NOMO-1 treated with DMSO at 0.1 percent for 48 hours (cell line): ENCODE results near the gene KIAA0753.
A peak's percentile ranks its signal among the peaks of the same experiment; 100 is the strongest.
"Not testable (repeated sequence)": the region's sequence is repeated elsewhere in the genome, so short reads cannot be mapped to it uniquely, and the experiment has no call there.

Experiments used
- DNase-seq: peaks from one replicate; lab custom pipeline; 2025; ENCODE audit not compliant: unreplicated experiment; lab: John Stamatoyannopoulos, UW

Gene KIAA0753

GRCh38 chr17:6603744-6604325 is 36.7 kb downstream of the KIAA0753 start:
- no peak for DNase-seq

GRCh38 chr17:6602141-6602540 is 38.4 kb downstream of the KIAA0753 start:
- no peak for DNase-seq

DNA sequence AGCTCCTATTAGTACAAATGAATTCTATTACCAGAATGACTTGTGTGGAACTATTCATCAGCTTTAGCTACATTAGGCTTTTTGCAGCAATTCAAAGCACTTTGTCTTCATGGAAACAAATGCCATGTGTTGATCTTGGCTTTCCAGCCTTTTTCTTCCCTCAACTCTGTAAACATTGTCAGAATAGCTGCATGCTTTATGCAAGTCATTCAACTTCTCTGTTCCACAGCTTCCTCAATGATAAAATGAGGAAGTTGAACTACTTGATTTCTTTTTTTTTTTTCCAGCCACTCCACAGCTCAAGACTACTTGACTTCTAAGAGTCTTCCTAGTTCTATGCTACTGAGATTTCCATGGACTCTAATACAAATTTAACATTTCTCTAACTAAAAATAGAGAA is 41.1 kb downstream of the KIAA0753 start:
- peak; percentile 85 for DNase-seq

- DNase-seq = no peak
Measured at GRCh38 chr17:6597727-6598126, 42.8 kb downstream of the KIAA0753 start.

GRCh38 chr17:6596941-6597340 is 43.6 kb downstream of the KIAA0753 start:
- DNase-seq = no peak

- no peak for DNase-seq
Measured at GRCh38 chr17:6596511-6596910, 44.0 kb downstream of the KIAA0753 start.

- DNase-seq = no peak
Measured at GRCh38 chr17:6596081-6596480, 44.4 kb downstream of the KIAA0753 start.

DNA sequence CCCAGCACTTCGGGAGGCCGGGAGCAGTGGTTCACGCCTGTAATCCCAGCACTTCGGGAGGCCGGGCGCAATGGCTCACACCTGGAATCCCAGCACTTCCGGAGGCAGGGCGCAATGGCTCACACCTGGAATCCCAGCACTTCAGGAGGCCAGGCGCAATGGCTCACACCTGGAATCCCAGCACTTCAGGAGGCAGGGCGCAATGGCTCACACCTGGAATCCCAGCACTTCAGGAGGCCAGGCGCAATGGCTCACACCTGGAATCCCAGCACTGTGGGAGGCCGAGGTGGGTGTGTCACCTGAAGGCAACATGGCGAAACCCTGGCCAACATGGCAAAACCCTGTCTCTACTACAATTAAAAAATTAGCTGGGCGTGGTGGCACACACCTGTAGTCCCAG is 47.1 kb downstream of the KIAA0753 start:
- DNase-seq = not testable (repeated sequence)

GRCh38 chr17:6592173-6592572 is 48.3 kb downstream of the KIAA0753 start:
- no peak for DNase-seq

GRCh38 chr17:6591599-6592158 is 48.8 kb downstream of the KIAA0753 start:
- no peak for DNase-seq

- DNase-seq = no peak
Measured at GRCh38 chr17:6589266-6589946, 51.1 kb downstream of the KIAA0753 start.

DNA sequence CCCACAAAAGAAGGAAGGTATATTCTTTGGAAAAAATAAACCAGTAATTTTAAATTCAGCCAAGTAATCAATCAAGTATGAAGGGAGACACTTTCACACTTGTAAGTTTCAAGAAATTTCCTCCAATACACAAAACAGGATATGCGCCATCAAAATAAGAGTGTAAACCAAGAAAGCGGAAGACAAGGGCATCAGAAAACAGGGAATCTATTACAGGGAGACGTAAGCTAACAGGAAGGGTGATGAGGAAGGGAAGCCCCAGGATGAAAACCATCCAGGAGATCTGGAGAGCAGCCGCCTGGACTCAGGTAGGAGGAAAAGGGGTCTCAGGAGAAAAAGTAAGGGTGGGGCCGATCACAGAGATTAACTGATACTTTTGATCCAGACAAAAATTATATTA is 52.3 kb downstream of the KIAA0753 start:
- no peak for DNase-seq

DNA sequence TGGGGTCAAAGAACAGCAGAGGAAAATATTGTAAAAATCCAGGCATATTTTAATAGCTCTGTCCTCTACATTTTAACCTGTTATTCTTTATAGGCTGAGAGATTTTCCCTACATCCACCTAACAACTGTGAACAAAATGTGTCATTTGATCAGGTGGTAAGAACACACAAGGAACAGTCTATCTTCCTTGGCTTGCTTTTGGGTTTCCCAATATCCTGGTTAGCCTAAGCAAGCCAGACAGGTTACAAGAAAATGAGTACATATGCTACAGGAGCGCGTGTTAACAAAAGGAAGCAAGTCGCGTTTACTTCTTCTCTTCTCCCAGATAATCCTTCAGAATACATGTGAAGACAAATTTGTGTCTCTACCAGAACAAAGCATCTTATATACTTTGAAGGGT is 53.2 kb downstream of the KIAA0753 start:
- DNase-seq = no peak

DNA sequence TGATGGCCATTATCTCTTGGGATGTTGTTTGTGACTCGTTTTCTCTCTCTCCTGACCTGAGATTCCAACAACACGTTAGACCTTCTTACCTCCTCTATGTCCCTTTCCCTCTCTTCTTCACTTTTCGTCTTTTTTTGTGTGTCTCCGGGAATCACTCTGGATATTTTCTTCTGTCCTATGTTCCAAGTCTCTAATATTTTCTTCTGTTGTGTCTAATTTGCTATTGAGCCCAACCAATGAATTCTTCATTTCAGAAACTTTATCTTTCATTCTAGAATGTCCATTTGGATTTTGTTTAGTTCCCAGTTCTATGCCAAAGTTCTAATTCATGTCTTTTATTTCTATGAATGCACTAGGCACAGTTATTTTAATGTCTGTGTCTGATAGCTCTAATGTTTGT is 57.1 kb downstream of the KIAA0753 start:
- DNase-seq = no peak

- no peak for DNase-seq
Measured at GRCh38 chr17:6580625-6581024, 59.9 kb downstream of the KIAA0753 start.

GRCh38 chr17:6578491-6578890 is 62.0 kb downstream of the KIAA0753 start:
- DNase-seq = no peak

DNA sequence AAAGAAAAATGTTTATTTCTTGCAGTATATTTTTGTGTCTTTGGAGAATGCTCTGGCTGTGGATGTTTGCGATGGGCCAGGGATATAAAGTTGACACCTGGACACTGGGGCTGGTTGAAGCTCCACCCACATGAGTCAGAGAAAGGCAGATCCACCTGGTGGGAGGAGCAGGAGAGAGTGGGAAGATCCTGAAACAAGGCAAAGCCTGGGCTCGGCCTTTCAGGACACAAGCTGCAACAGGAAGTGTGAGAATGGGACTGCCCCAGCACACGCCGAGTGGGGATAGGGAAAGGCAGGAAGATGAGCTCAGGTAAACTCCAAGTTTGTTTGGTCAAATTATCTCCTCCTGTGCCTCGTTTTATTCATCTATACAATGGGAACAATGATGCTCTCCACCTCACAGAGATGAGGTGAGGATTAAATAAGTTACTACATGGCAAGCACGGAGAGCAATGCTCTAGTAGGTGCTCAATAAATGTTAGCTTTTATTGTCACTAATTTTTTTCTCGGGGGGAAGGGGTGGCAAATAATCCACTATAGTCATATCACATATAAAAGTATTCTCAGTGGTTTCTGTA is 62.7 kb downstream of the KIAA0753 start:
- no peak for DNase-seq

- no peak for DNase-seq
Measured at GRCh38 chr17:6576038-6576785, 64.3 kb downstream of the KIAA0753 start.

DNA sequence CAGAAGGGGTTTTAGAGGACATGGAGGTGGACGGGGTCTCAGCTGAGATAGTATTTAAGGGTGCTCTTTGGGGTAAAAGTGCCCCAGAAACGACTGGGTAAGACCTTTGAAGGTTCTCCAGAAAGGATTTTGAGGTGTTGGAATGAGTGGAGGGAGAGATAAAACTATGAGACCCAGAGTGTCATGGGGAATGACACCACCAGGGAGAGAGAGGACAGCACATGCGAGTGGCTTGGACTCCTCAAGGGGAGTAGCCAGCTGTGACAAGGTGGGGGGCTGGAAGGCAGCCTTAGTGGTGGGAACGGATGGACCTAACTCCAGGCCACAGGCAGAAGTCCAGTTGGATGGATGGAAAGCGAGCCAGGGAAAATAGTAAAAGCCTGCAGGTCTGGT is 64.9 kb downstream of the KIAA0753 start:
- DNase-seq = no peak

DNA sequence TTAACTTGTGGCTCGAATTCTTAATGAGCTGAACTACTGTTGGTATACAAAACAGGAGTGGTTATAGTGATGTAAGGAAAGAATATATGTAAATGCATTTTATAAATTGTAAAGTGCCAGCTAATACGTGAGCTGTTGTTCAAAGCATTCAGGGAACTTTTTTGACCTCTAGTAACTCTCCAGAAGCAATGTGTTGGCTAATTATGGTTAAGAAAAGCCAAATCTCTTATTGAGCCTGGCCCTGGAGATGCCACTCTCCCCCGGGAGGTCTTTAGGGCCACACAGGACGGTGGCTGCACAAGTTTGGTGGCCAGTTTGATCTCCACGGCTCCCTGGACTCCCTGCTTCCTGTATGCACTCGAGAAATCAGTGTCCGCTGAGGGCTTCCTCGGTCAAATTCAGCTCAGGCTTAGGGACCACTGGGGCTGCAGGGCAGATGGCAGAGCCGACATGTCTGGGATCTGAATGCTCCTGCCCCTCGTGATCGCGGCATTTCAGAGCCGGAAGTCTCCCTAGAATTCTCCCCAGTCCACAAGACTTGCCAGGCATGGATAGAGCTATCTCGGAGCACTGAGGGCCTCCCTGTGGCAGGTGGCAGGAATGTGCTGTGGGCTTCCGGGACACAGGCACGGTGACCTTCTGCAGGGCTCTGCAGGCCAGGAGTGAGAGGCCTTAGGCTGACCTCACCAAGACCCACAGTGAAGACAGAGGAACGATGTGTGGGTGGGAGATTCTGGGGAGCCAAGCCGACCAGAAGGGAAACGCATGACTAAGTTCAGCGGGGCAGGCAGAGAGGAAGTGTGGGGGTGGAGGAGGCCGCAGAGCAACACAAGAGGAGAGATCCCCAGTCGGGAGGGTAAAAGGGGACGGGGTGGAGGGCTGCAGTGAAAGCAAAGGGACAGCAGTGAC is 65.6 kb downstream of the KIAA0753 start:
- peak; percentile 31 for DNase-seq
